GM12864 (cell line): Measurements from ENCODE around the gene ZNF438.
"Not testable (repeated sequence)": the region's sequence is repeated elsewhere in the genome, so short reads cannot be mapped to it uniquely, and the experiment has no call there.

ENCODE experiments used
- DNase-seq: peaks from one replicate; pipeline ENCODE4 v3.0.0-alpha.2; 2011; ENCODE audit warnings: low read depth
- H3K4me3 ChIP-seq: 2 replicates; pipeline ENCODE4 v1.5.1; 2011; ENCODE audit warnings: mild to moderate bottlenecking, low read depth, low read length, control low read depth
- CTCF ChIP-seq: IDR thresholded peaks from 2 replicates; pipeline ENCODE4 v1.5.1; 2011; ENCODE audit warnings: low read depth, mild to moderate bottlenecking, moderate library complexity, low read length, control low read depth, inconsistent platforms; ENCODE audit errors: missing control alignments

Gene ZNF438

GRCh38 chr10:30988831-30989435 lies 42.7 kb downstream of the ZNF438 start:
- DNase-seq = no peak
- no peak for TF ChIP-seq CTCF
- H3K4me3 ChIP-seq = no peak overlapping the region

- DNase-seq = no peak
- TF ChIP-seq CTCF = no peak
Observed at GRCh38 chr10:30987463-30987862, 44.2 kb downstream of the ZNF438 start.

GRCh38 chr10:30986053-30986555 lies 45.6 kb downstream of the ZNF438 start:
- H3K4me3 ChIP-seq = no peak overlapping the region
- TF ChIP-seq CTCF = no peak
- DNase-seq = no peak

More at GRCh38 chr10:30987463-30987862, 44.2 kb downstream of the ZNF438 start:
- no peak overlapping the region for H3K4me3 ChIP-seq

GRCh38 chr10:30985512-30985911 lies 46.2 kb downstream of the ZNF438 start:
- H3K4me3 ChIP-seq = no peak overlapping the region
- DNase-seq = no peak
- no peak for TF ChIP-seq CTCF

- no peak for DNase-seq
- H3K4me3 ChIP-seq = no peak overlapping the region
- TF ChIP-seq CTCF = no peak
Observed at GRCh38 chr10:30984563-30985328, 46.9 kb downstream of the ZNF438 start.

GRCh38 chr10:30983209-30983608 lies 48.5 kb downstream of the ZNF438 start:
- H3K4me3 ChIP-seq = not testable (repeated sequence)
- peak; percentile 41 for DNase-seq

- TF ChIP-seq CTCF = no peak
- no peak for DNase-seq
- no peak overlapping the region for H3K4me3 ChIP-seq
Observed at GRCh38 chr10:30980951-30981616, 50.6 kb downstream of the ZNF438 start.
